GM19023 (cell line): Measurements from ENCODE around the gene POLR3A.

Source experiments
- ATAC-seq: cut with Tn5 transposase; IDR thresholded peaks from one replicate; pipeline ENCODE4 v1.9.1; 2021; ENCODE audit warnings: mild to moderate bottlenecking, moderate library complexity; ENCODE audit not compliant: unreplicated experiment

Gene POLR3A

GRCh38 chr10:77983384-77984341 lies 45.7 kb downstream of the POLR3A start:
- ATAC-seq, result no peak

DNA sequence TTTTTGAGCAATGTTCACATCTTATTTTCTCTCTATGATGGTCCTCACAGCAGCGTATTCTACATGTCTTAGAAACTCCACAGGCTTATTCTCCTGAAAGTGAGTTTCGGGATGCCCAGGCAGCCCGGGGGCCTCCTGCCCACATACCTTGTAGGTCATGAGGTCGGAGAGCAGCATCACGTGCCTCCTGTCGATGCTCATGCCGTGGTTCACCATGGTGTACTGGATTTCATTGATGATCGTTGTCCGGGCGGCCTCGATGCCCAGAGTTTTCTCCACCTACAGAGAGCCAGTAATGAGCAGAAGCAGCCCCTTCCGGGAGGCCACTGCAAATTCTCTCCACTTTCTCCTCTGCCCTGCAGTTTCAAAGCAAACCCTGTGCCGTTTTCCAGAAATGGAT lies 48.0 kb downstream of the POLR3A start:
- ATAC-seq, result no peak

- no peak for ATAC-seq
Observed at GRCh38 chr10:77979221-77979620, 50.1 kb downstream of the POLR3A start.

GRCh38 chr10:77978360-77978759 lies 51.0 kb downstream of the POLR3A start:
- ATAC-seq, result no peak

DNA sequence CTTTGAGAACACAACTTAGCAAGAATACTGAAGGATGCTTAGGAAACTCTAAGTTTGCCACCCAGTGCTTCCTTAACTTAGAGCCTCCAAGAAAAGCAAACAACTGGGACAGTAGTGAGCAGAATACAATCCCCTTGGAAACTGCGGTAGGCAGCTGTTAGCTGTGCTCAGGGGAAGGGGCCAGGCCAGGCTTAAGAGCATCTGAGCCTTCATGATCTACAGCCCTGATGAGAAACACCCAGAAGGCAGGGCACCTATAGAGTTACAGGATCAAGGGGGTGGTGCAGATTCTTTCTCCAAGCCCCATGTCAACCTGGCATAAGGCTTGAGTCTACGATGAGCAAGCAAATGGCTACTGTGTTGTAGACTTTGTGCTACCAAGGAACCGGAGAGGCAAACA lies 51.4 kb downstream of the POLR3A start:
- no peak for ATAC-seq

GRCh38 chr10:77977016-77977415 lies 52.3 kb downstream of the POLR3A start:
- no peak for ATAC-seq

DNA sequence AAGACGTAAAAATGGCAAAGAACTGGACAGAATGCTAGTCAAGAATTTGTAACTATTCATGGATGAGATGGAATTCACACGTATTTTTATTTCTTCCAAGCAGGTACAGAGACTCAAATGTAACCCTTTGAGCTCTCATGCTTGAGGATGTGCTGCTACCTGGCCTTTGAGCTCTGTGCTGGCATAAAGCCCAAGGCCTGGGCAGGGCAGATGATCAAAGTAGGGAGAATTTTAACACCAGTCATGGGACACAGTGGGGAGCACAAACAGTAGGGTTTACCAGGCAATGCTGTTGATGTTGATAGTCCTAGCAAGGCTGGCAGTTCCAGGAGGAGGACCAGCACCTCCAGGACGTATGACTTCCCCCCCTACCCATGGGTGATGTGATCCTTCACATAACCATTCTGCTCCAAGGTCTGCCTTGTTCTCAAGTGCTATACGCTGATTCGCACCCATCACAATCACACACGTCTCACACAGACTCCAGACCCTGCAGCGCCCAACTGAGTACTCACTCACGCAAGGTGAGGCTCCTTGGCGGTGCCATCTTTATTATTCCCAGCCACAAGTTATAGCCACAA lies 54.1 kb downstream of the POLR3A start:
- no peak for ATAC-seq

GRCh38 chr10:77974396-77975074 lies 54.8 kb downstream of the POLR3A start:
- ATAC-seq, result no peak

DNA sequence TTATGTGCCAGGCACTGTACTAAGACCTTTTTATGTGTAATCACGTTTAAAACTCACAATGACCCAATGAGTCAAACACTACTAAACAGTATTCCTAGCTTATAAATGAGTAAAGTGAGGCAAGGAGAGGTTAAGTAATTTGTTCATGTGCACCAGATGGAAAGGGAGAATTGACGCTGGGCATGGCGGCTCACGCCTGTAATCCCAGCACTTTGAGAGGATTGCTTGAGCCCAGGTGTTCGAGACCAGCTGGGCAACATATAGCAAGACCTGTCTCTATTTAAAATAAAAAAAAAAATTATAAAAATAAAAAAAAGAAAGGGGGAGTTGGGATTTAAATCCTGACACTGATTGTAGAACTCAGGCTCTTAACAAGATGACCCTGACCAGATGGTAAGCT lies 56.0 kb downstream of the POLR3A start:
- ATAC-seq, result no peak

DNA sequence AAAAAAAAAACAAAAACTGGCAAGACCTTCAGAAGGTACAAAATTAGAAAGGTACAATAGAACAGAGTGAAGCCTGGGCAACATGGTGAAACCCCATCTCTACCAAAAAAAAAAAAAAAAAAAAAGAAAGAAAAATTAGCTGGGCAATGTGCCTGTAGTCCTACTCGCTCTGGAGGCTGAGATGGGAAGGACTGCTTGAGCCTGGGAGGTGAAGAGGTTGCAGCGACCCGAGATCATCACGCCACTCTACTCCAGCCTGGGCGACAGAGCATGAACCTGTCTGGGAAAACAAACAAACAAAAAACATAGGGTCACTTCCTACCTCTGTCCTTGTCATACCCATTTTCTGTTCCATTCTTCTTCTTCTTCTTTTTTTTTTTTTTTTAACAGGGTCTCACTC lies 57.2 kb downstream of the POLR3A start:
- no peak for ATAC-seq

GRCh38 chr10:77971804-77972144 lies 57.5 kb downstream of the POLR3A start:
- ATAC-seq, result no peak

DNA sequence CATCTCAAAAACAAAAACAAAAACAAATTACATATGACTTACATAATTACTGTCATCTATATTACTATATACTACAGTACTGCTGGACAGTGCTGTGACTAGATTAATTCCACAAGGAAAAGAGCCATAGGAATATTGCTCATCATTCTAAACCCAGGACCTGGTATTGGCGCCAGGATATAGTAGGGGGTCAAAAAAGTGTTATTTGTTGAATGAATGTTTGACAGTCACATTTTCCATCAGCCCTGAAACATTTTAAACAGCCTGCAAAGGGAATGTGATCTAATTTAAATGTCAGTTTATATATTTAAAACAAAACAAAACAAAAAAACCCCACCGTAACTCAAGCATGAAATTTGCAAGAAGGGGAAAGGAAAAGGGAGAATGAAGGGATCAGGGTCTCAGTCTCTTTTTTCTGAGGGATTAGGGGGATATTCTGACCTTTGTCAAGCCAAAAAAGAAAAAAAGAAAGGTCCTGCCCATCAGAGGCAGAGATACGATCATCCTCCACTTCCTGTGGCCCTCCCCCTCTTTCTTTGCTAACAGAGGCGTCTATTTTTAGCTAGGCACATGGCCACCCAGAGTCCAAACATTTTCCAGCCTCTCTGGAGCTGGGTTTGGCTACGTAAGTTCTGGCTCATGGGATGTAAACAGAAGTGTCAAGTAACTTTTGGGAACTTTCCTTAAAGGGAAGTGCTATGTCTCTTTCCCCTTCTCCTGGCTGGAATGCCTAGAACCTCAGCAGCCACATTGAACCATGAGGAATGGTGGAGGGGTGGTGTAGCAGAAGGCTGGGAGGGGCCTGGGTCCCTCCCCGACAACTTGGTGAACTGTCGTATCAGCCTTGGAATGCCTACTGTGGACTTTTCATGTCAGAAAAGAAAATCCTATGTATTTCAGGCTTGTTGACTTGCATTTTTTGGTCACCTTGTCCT lies 58.2 kb downstream of the POLR3A start:
- no peak for ATAC-seq

DNA sequence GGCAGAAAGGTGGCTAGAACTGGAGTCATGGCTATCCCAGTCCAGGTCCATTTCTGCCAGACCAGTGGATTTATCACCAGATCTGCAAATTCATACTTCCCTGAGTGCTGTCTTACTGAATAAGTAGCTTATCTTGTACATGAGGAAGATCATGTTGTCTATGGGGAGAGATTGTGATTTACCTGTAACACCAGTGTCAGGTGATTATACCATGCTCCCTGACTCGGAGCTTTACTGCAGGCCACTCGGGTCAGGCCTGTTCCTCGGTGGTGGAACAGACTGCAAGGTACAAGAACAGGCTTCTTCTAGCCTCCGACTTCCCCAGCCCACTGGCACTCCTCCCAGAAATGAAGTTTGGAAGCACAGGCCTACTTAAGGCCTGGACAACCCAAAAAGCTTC lies 60.2 kb downstream of the POLR3A start:
- no peak for ATAC-seq

DNA sequence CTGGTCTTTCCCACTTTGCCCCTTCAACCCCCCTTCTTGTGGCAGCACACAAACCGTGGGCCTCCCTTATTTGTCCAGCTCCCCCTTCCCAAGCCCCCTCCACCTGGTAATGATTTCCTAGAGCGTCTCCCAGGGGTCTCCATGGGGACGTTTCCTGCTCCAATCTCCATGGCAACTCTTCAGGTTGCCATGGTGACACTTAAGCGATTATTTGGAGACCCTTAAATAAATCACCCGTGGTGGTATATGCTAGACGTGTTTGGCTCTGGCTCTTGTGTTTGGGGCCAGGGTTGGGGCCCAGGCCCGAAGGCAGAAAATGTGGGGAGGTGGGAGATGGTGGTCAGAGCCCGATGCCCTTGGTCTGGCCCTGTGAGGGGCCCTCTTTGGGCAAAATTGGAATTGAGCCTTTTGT lies 61.7 kb downstream of the POLR3A start:
- no peak for ATAC-seq

- ATAC-seq, result no peak
Observed at GRCh38 chr10:77965294-77965693, 64.0 kb downstream of the POLR3A start.

DNA sequence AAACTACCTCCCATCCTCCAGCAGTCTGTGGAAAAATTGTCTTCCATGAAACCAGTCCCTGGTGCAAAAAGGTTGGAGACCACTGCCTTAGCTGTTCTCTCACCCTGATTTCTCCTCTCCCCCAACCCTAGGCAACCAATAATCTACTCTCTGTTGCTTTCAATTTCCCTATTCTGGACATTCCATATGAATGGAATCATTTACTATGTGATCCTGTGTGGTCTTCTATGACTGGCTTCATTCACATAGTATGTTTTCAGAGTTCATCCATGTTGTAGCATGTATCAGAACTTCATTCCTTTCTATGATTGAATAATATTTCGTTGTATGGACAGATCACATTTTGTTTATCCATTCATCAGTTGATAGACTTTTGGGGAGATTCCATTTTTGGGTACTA lies 64.5 kb downstream of the POLR3A start:
- ATAC-seq, result no peak

DNA sequence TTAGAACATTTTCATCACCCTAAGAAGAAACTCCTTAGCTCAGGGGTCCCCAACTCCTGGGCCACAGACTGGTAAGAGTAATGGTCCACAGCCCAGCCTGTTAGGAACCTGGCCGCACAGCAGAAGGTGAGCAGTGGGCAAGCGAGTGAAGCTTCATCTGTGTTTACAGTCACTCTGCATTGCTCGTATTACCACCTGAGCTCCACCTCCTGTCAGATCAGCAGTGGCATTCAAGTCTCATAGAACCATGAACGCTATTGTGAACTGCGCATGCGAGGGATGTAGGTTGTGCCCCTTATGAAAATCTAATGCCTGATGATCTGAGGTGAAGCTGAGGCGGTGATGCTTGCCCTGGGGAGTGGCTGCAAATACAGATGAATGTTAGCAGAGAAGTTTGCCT lies 65.4 kb downstream of the POLR3A start:
- no peak for ATAC-seq

- ATAC-seq, result no peak
Observed at GRCh38 chr10:77962350-77963146, 66.8 kb downstream of the POLR3A start.

GRCh38 chr10:77961668-77962067 lies 67.6 kb downstream of the POLR3A start:
- no peak for ATAC-seq

DNA sequence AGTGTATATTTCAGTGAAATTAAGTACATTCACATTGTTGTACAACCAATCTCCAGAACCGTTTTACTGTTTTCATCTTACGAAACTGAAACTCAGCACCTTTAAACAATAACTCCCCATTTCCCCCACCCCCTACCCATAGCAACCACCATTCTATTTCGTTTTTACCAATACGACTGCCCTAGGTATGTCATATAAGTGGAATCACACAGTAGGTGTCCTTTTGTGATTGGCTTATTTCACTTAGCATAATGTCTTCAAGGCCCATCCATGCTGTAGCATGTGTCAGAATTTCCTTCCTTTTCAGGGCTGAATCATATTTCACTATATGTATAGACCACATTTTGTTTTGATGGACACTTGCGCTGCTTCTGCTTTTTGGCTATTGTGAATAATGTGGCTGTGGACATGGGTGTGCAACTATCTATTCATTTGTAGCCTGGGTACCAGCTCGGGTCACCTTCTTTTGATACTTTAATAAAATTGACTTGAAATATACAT lies 68.4 kb downstream of the POLR3A start:
- ATAC-seq, result no peak
